ENCODE results near the gene FURIN.

DNA sequence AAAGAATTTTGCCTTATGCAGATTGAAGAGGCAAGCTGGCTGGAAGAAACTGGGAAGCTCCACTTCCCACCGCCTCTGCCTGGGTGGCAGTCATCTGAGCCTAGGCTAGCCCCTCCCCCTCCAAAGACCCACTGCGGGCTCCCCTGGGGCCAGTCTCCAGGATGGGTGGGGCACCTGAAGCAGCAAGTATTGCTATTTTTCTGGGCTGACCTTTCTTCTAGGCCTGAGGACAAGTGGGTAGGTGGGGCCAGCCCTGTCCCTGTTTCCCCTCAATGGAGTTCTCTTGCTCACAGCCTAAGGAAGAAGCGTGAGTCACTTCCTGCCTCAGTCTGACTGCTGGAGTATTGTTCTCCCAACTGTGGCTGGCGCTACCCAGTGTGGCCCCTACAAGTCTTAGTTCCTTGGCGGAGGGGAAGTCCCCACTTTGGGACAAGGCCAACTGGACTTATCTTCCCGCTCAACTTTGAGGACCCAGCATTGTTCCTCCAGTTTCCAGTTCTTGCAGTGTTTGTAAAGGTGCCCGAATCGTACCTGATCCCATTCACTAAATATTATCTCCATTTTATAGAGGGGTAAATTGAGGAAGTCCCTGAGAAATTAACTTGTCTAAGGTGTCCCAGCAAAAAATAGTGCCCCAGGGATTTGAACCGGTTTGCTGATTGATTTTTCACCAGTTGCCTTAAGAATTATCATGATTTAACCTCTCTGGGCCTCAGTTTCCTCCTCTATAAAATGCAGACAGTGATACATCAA lies 1.4 kb downstream of the FURIN start:
- TF ChIP-seq, protein P1, sequence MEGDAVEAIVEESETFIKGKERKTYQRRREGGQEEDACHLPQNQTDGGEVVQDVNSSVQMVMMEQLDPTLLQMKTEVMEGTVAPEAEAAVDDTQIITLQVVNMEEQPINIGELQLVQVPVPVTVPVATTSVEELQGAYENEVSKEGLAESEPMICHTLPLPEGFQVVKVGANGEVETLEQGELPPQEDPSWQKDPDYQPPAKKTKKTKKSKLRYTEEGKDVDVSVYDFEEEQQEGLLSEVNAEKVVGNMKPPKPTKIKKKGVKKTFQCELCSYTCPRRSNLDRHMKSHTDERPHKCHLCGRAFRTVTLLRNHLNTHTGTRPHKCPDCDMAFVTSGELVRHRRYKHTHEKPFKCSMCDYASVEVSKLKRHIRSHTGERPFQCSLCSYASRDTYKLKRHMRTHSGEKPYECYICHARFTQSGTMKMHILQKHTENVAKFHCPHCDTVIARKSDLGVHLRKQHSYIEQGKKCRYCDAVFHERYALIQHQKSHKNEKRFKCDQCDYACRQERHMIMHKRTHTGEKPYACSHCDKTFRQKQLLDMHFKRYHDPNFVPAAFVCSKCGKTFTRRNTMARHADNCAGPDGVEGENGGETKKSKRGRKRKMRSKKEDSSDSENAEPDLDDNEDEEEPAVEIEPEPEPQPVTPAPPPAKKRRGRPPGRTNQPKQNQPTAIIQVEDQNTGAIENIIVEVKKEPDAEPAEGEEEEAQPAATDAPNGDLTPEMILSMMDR (IDR thresholded peaks at IDR 0.05; ENCODE audit: poor library complexity), result no peak
- no peak for TF ChIP-seq EZH2 (IDR thresholded peaks at IDR 0.05; ENCODE audit: borderline replicate concordance)
- TF ChIP-seq EZH2phosphoT487 (IDR thresholded peaks at IDR 0.05; ENCODE audit: low read depth, severe bottlenecking, unreplicated experiment), result no peak
